H1 (cell line): ENCODE results near the gene EIF4EBP2. TPM values are rescaled to one million over a fixed set of nuclear protein-coding genes. Genes with fewer than 3 reads are reported as not detected.

ENCODE experiments used
- CTCF ChIA-PET: fragments of 300-600 bp; sonication (Branson Sonifier 250); formaldehyde crosslinking; loops from one replicate; lab custom pipeline; 2021; ENCODE audit not compliant: partially characterized antibody; lab: Charles Lee
- POLR2A ChIA-PET: fragments of 300-600 bp; sonication (Branson Sonifier 250); formaldehyde crosslinking; loops from one replicate; lab custom pipeline; 2021; ENCODE audit warnings: inconsistent platforms; ENCODE audit not compliant: partially characterized antibody; lab: Charles Lee
- DNase-seq, 2 experiments: peaks; one replicate each; pipeline versions ENCODE4 v3.0.0 to v3.0.0-alpha.2; 2010 to 2022; ENCODE audit warnings: low spot score in 2 of 2, low read depth in 1 of 2, mixed read lengths in 1 of 2
- FAIRE-seq: peaks from 2 replicates; lab custom pipeline; 2011; peaks lifted over from hg19 to GRCh38; lab: Jason Lieb, UNC
- H2AFZ ChIP-seq: 2 replicates; pipeline ENCODE4 v1.8.1; 2012; ENCODE audit warnings: low read length, inconsistent platforms
- H2AK5ac ChIP-seq: 2 replicates; pipeline ENCODE4 v1.6.1; 2013; ENCODE audit warnings: low read depth, low read length
- H2BK120ac ChIP-seq: replicated peaks from 2 replicates; pipeline ENCODE3; 2013; ENCODE audit warnings: low read depth, low read length, inconsistent platforms
- H2BK12ac ChIP-seq: 2 replicates; pipeline ENCODE4 v1.6.1; 2013; ENCODE audit warnings: low read depth, low read length
- H2BK15ac ChIP-seq: 2 replicates; pipeline ENCODE4 v1.6.1; 2013; ENCODE audit warnings: low read length
- H2BK20ac ChIP-seq: 2 replicates; pipeline ENCODE4 v1.6.1; 2013; ENCODE audit warnings: low read length
- H2BK5ac ChIP-seq: 2 replicates; pipeline ENCODE4 v1.6.1; 2013; ENCODE audit warnings: low read depth, low read length
- H3K14ac ChIP-seq: 2 replicates; pipeline ENCODE4 v1.6.1; 2013; ENCODE audit warnings: inconsistent platforms; ENCODE audit not compliant: insufficient read length
- H3K18ac ChIP-seq: 2 replicates; pipeline ENCODE4 v1.6.1; 2013; ENCODE audit warnings: low read length; ENCODE audit errors: extremely low read depth
- H3K23ac ChIP-seq: 2 replicates; pipeline ENCODE4 v1.6.1; 2013; ENCODE audit warnings: inconsistent platforms; ENCODE audit not compliant: insufficient read length
- H3K23me2 ChIP-seq: 2 replicates; pipeline ENCODE4 v1.6.1; 2013; ENCODE audit warnings: low read depth, low read length
- H3K27ac ChIP-seq: 2 replicates; pipeline ENCODE4 v1.6.1; 2011; ENCODE audit warnings: low read depth, low read length, inconsistent platforms
- H3K27me3 ChIP-seq, 4 experiments: replicated peaks in 1 of 4; 1 replicate in 1 of 4; 2 replicates in 3 of 4; pipeline versions ENCODE4 v1.6.1 to v1.8.1; 2011 to 2013; ENCODE audit warnings: low read length in 3 of 4, mild to moderate bottlenecking in 3 of 4, inconsistent platforms in 2 of 4, mixed read lengths in 2 of 4, moderate library complexity in 1 of 4; ENCODE audit not compliant: control insufficient read depth in 3 of 4, insufficient read depth in 3 of 4; ENCODE audit errors: extremely low read depth in 1 of 4
- H3K36me3 ChIP-seq, 4 experiments: 2 replicates each; pipeline versions ENCODE4 v1.6.1 to v1.8.1; 2011 to 2013; ENCODE audit warnings: mild to moderate bottlenecking in 4 of 4, low read length in 3 of 4, moderate library complexity in 2 of 4, control low read depth in 1 of 4, inconsistent platforms in 1 of 4; ENCODE audit not compliant: insufficient read depth in 4 of 4, control insufficient read depth in 2 of 4
- H3K4ac ChIP-seq: replicated peaks from 2 replicates; pipeline ENCODE3; 2013; ENCODE audit warnings: low read length, low read depth, mixed read lengths, inconsistent platforms; ENCODE audit not compliant: insufficient read length
- H3K4me1 ChIP-seq, 4 experiments: replicated peaks in 1 of 4; 1 replicate in 1 of 4; 2 replicates in 3 of 4; pipeline versions ENCODE4 v1.6.1 to v1.8.1; 2011 to 2013; ENCODE audit warnings: low read length in 3 of 4, inconsistent platforms in 2 of 4, mixed read lengths in 1 of 4; ENCODE audit not compliant: insufficient read depth in 4 of 4, control insufficient read depth in 3 of 4
- H3K4me2 ChIP-seq, 2 experiments: 2 replicates each; pipeline versions ENCODE4 v1.6.1 to v1.8.1; 2011 to 2013; ENCODE audit warnings: low read depth in 2 of 2, low read length in 2 of 2, control low read depth in 1 of 2, inconsistent platforms in 1 of 2, mild to moderate bottlenecking in 1 of 2; ENCODE audit not compliant: insufficient read depth in 1 of 2
- H3K4me3 ChIP-seq, 4 experiments: fragments of 200-600, 300-600 bp in 1 of 4; sonication (generic), shearing (Covaris generic), sonication (Bioruptor Twin) in 1 of 4; 2 replicates each; pipeline versions ENCODE4 v1.5.1 to v1.8.1; 2011 to 2016; ENCODE audit warnings: low read length in 4 of 4, low read depth in 3 of 4, control low read depth in 2 of 4, inconsistent platforms in 2 of 4, mild to moderate bottlenecking in 2 of 4, mixed read lengths in 1 of 4, moderate library complexity in 1 of 4; ENCODE audit not compliant: insufficient read depth in 2 of 4; ENCODE audit errors: extremely low read depth in 1 of 4
- H3K56ac ChIP-seq: replicated peaks from 2 replicates; pipeline ENCODE3; 2013; ENCODE audit warnings: low read depth, mild to moderate bottlenecking, mixed read lengths, low read length, inconsistent platforms; ENCODE audit not compliant: insufficient read length
- H3K79me1 ChIP-seq: 2 replicates; pipeline ENCODE4 v1.6.1; 2013; ENCODE audit warnings: low read depth, low read length, control low read depth
- H3K79me2 ChIP-seq, 2 experiments: 2 replicates each; pipeline versions ENCODE4 v1.6.1 to v1.8.1; 2012 to 2013; ENCODE audit warnings: low read length in 2 of 2, mild to moderate bottlenecking in 2 of 2, inconsistent platforms in 1 of 2; ENCODE audit not compliant: insufficient read depth in 2 of 2, control insufficient read depth in 1 of 2
- H3K9ac ChIP-seq, 4 experiments: replicated peaks in 1 of 4; 1 replicate in 1 of 4; 2 replicates in 3 of 4; pipeline versions ENCODE4 v1.6.1 to v1.8.1; 2011 to 2013; ENCODE audit warnings: low read depth in 3 of 4, low read length in 3 of 4, control low read depth in 2 of 4, mild to moderate bottlenecking in 2 of 4, moderate library complexity in 2 of 4, inconsistent platforms in 1 of 4; ENCODE audit errors: extremely low read depth in 1 of 4
- H3K9me3 ChIP-seq, 2 experiments: 2 replicates each; pipeline versions ENCODE4 v1.6.1 to v1.8.1; 2012 to 2013; ENCODE audit warnings: mild to moderate bottlenecking in 2 of 2, moderate library complexity in 2 of 2, control low read depth in 1 of 2, inconsistent platforms in 1 of 2, low read depth in 1 of 2, low read length in 1 of 2, mixed read lengths in 1 of 2; ENCODE audit not compliant: insufficient read depth in 2 of 2
- H4K20me1 ChIP-seq, 2 experiments: replicated peaks in 1 of 2; 2 replicates each; pipeline versions ENCODE3 to v1.8.1; 2011 to 2013; ENCODE audit warnings: inconsistent platforms in 2 of 2, low read length in 2 of 2, mild to moderate bottlenecking in 1 of 2; ENCODE audit not compliant: insufficient read depth in 2 of 2, control insufficient read depth in 1 of 2
- H4K5ac ChIP-seq: 2 replicates; pipeline ENCODE4 v1.6.1; 2013; ENCODE audit warnings: low read length, low read depth, mixed read lengths, inconsistent platforms; ENCODE audit not compliant: insufficient read length
- H4K8ac ChIP-seq: 2 replicates; pipeline ENCODE4 v1.8.0; 2013; ENCODE audit warnings: mild to moderate bottlenecking, moderate library complexity, low read length, inconsistent platforms; ENCODE audit not compliant: insufficient read depth; ENCODE audit errors: extremely low read depth
- H4K91ac ChIP-seq: replicated peaks from 2 replicates; pipeline ENCODE3; 2013; ENCODE audit warnings: low read length, mixed read lengths, inconsistent platforms; ENCODE audit not compliant: insufficient read length
- ASH2L ChIP-seq: fragments of 200-600, 300-600 bp; sonication (generic); IDR thresholded peaks from one replicate; pipeline ENCODE4 v1.7.1; 2017; ENCODE audit warnings: low read length
- CBX5 ChIP-seq: fragments of 300-800, 300-1000 bp; sonication (generic); IDR thresholded peaks from 2 replicates; pipeline ENCODE4 v1.7.1; 2016; ENCODE audit warnings: antibody characterized with exemption, low read length, low read depth
- CEBPB ChIP-seq: IDR thresholded peaks from 2 replicates; pipeline ENCODE4 v1.6.1; 2012; ENCODE audit warnings: low read depth, low read length
- CTBP2 ChIP-seq: IDR thresholded peaks from 2 replicates; pipeline ENCODE4 v1.7.0; 2011; ENCODE audit warnings: borderline replicate concordance, mild to moderate bottlenecking, moderate library complexity, mixed read lengths, low read length; ENCODE audit not compliant: insufficient read depth, insufficient read length
- JUND ChIP-seq: IDR thresholded peaks from 2 replicates; pipeline ENCODE4 v1.6.1; 2011; ENCODE audit warnings: mild to moderate bottlenecking, improper control_type of control experiment, low read length
- KDM4A ChIP-seq: IDR thresholded peaks from one replicate; pipeline ENCODE4 v1.7.1; 2012; ENCODE audit warnings: low read depth, mild to moderate bottlenecking, moderate library complexity, low read length, inconsistent platforms; ENCODE audit not compliant: severe bottlenecking
- KDM5A ChIP-seq: fragments of 200-600 bp; IDR thresholded peaks from 2 replicates; pipeline ENCODE4 v1.7.1; 2012; ENCODE audit warnings: mild to moderate bottlenecking, low read length, inconsistent platforms, mixed read lengths
- POU5F1 ChIP-seq: IDR thresholded peaks from 2 replicates; pipeline ENCODE4 v1.6.1; 2011; ENCODE audit warnings: low read depth, mild to moderate bottlenecking, low read length, moderate library complexity
- RXRA ChIP-seq: IDR thresholded peaks from 2 replicates; pipeline ENCODE4 v1.6.1; 2011; ENCODE audit warnings: low read depth, mild to moderate bottlenecking, low read length, moderate library complexity; ENCODE audit not compliant: insufficient read depth
- SAP30 ChIP-seq: fragments of 300-600 bp; sonication (generic); IDR thresholded peaks from 2 replicates; pipeline ENCODE4 v1.7.1; 2012; ENCODE audit warnings: low read length, moderate library complexity, mild to moderate bottlenecking, inconsistent platforms; ENCODE audit not compliant: insufficient read depth, insufficient replicate concordance
- TBP ChIP-seq: IDR thresholded peaks from 2 replicates; pipeline ENCODE4 v1.6.1; 2011; ENCODE audit warnings: low read depth, low read length, improper control_type of control experiment
- TCF12 ChIP-seq: IDR thresholded peaks from 2 replicates; pipeline ENCODE4 v1.6.1; 2011; ENCODE audit warnings: low read depth, mild to moderate bottlenecking, low read length
- TEAD4 ChIP-seq: IDR thresholded peaks from 2 replicates; pipeline ENCODE4 v1.6.1; 2012; ENCODE audit warnings: low read depth, low read length, inconsistent platforms, mixed read lengths
- WGBS, 2 experiments: shearing (Covaris generic) in 1 of 2; methylation state at CpG; one replicate each; pipeline versions ENCODE4 v1.1.6 to v1.1.7; 2013 to 2015; ENCODE audit warnings: low lambda C conversion rate in 2 of 2, mixed read lengths in 2 of 2, inconsistent platforms in 1 of 2, low coverage in 1 of 2, missing lambda C conversion rate in 1 of 2; ENCODE audit not compliant: insufficient replicate concordance in 2 of 2, insufficient coverage in 1 of 2, insufficient read length in 1 of 2; ENCODE audit errors: extremely low coverage in 1 of 2, missing lambda C conversion rate in 1 of 2; 5-methylcytosine and 5-hydroxymethylcytosine counted together
- polyA plus RNA-seq, 7 experiments: library from polyadenylated mRNA; depleted of rRNA in 3 of 7; stranded (reverse) in 5 of 7; unstranded in 2 of 7; fragments of >200 nt in 5 of 7; fragments of 200-250 nt in 2 of 7; gene quantifications; 1 replicate in 5 of 7; 2 replicates in 1 of 7; 4 replicates in 1 of 7; pipeline versions ENCODE4 v1.2.1 to v1.2.3, GENCODE V29; 2011 to 2013; ENCODE audit warnings: missing spikeins in 2 of 7, mixed read lengths in 2 of 7
- total RNA-seq: library from RNA; stranded (reverse); fragmentation: NEBNext Ultra II Directional; extraction: Animal tissue kit (Norgen Biotek cat#: 25700); gene quantifications from 2 replicates; pipeline ENCODE4 v1.2.1, GENCODE V29; 2021
- TF ChIP-seq, protein P1 (sequence below): IDR thresholded peaks from 2 replicates; pipeline ENCODE4 v1.6.1; 2012; ENCODE audit warnings: inconsistent platforms

The EIF4EBP2 gene
- total and polyA plus RNA-seq, 2 of the 8 experiments (the other 6 are each of a cell fraction or from before 2014, with no cell fraction given) = 55.3 to 144 TPM

DNA sequence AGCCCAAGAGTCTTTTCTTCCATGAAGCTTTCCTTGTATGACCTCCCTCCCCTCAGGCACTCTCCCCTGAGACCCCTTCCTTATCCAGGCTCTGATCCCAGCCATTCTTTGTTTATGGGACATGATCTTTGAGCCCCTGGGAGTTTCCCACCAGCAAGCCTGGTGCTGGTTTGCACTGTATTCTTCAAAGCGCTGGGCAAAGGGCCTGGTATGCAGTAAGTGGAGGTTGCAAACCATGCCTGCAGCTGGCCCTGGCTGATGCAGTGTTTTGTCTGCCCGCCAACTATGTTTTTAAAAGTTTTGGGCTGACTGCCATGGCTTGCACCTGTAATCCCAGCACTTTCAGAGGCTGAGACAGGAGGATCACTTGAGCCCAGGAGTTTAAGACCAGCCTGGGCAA is 44.3 kb downstream of the EIF4EBP2 start:
- ChIA-PET POLR2A (interaction anchor here (0.9 to 1.2 kb wide), 2 partner anchors 10 to 24 kb away, joined by 3 read pairs; no protein-coding TSS in a partner anchor), CTCF (interaction anchor here (0.6 to 43.0 kb wide), 7 partner anchors 10 to 1430 kb away, joined by 3 to 908 read pairs (median 3); no protein-coding TSS in a partner anchor)
- Histone ChIP-seq H3K4me3 (no peak overlapping the region), H2AK5ac (no peak overlapping the region; the same call in 1 of the 2 replicates), H2AFZ (no peak overlapping the region), H3K23ac (no peak overlapping the region), H2BK15ac (no peak overlapping the region), H2BK5ac (no peak overlapping the region), H3K56ac (no peak overlapping the region), H3K79me1 (no peaks in the 10 kb centered on the region), H3K9ac (no peak overlapping the region), H4K91ac (no peak overlapping the region), H3K18ac (no peak overlapping the region), H2BK20ac (no peak overlapping the region), H4K20me1 (no peaks in the 10 kb centered on the region), H3K9me3 (no peaks in the 10 kb centered on the region), H2BK120ac (no peak overlapping the region), H3K4ac (no peak overlapping the region), H3K14ac (no peak overlapping the region), H3K27ac (no peak overlapping the region), H3K4me2 (no peak overlapping the region), H3K4me1 (peaks cover 1 to 13% (median 5%) of the 10 kb centered on the region in 4 experiments; a peak in 6 of 7 replicates), H2BK12ac (no peak overlapping the region), H3K23me2 (no peaks in the 10 kb centered on the region), H4K8ac (no peak overlapping the region), H3K27me3 (peaks cover 0 to 6% (median 0%) of the 10 kb centered on the region in 4 experiments; a peak in 2 of 7 replicates), H3K36me3 (no peaks in the 10 kb centered on the region), H4K5ac (no peak overlapping the region), H3K79me2 (no peaks in the 10 kb centered on the region)
- DNase-seq = no peak
- 80% methylated on average over 2 of the region's 2 CpGs; no CpG with 5 or more reads in 1 of the 2 experiments for WGBS, 2 experiments
- no peak for FAIRE-seq
- TF ChIP-seq KDM4A = no peak
- no peak for TF ChIP-seq TEAD4
- no peak for TF ChIP-seq TCF12
- TF ChIP-seq, protein P1, sequence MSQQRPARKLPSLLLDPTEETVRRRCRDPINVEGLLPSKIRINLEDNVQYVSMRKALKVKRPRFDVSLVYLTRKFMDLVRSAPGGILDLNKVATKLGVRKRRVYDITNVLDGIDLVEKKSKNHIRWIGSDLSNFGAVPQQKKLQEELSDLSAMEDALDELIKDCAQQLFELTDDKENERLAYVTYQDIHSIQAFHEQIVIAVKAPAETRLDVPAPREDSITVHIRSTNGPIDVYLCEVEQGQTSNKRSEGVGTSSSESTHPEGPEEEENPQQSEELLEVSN = no peak
- TF ChIP-seq CTBP2 = no peak
- TF ChIP-seq POU5F1 = no peak
- no peak for TF ChIP-seq KDM5A
- no peak for TF ChIP-seq ASH2L
- no peak for TF ChIP-seq RXRA
- TF ChIP-seq CEBPB = no peak
- TF ChIP-seq CBX5 = no peak
- TF ChIP-seq SAP30 = no peak
- no peak for TF ChIP-seq TBP
- no peak for TF ChIP-seq JUND
